Head of caudate nucleus (tissue), 42 donors: Measurements from ENCODE around the gene TFPI2.
"Not testable (repeated sequence)": the region's sequence is repeated elsewhere in the genome, so short reads cannot be mapped to it uniquely, and the experiment has no call there.

ENCODE experiments used
- DNase-seq, 42 donors: peaks; one replicate each; pipeline versions ENCODE4 v3.0.0 to v3.0.0-alpha.2; 2020 to 2021; ENCODE audit warnings: mixed read lengths in 7 of 42
- intact Hi-C: fragments of 100-400 bp; cut with DNase I; formaldehyde crosslinking; loops from one replicate; pipeline ENCODE4 v1.15.0; 2022

Gene TFPI2

GRCh38 chr7:93911242-93911641, 20.7 kb upstream of the TFPI2 start:
- not testable (repeated sequence) for DNase-seq

GRCh38 chr7:93910076-93910994, 19.8 kb upstream of the TFPI2 start:
- intact Hi-C loops = no loop called here
- DNase-seq = no peak

More at GRCh38 chr7:93911242-93911641, 20.7 kb upstream of the TFPI2 start:
- intact Hi-C loops = not testable (repeated sequence)

GRCh38 chr7:93906267-93906666, 15.7 kb upstream of the TFPI2 start, which contains the start of gene GNGT1:
Gene GNGT1, plus strand, starts transcription at chr7:93906567. Its CDS starts 180 bp downstream, at chr7:93906747.
- DNase-seq = no peak
- intact Hi-C loops = no loop called here

GRCh38 chr7:93902777-93903423, 12.3 kb upstream of the TFPI2 start:
- DNase-seq = peak in 6 of 42 donors; percentile 12 to 58 (median 24)
- intact Hi-C loops = no loop called here

GRCh38 chr7:93897680-93898079, 7.1 kb upstream of the TFPI2 start:
- intact Hi-C loops = no loop called here
- DNase-seq = no peak

GRCh38 chr7:93895859-93896600, 5.5 kb upstream of the TFPI2 start:
- DNase-seq = no peak
- intact Hi-C loops = no loop called here

- DNase-seq = no peak
- intact Hi-C loops = no loop called here
Measured at GRCh38 chr7:93894966-93895640, 4.5 kb upstream of the TFPI2 start.

- no peak for DNase-seq
- intact Hi-C loops = no loop called here
Measured at GRCh38 chr7:93894426-93894825, 3.9 kb upstream of the TFPI2 start.

- peak in 6 of 42 donors; percentile 0 to 29 (median 16) for DNase-seq
- intact Hi-C loops = no loop called here
Measured at GRCh38 chr7:93890041-93890463, 501 bp downstream of the TFPI2 start.

GRCh38 chr7:93889261-93889660, 1.3 kb downstream of the TFPI2 start:
- intact Hi-C loops = no loop called here

GRCh38 chr7:93884541-93884940, 6.0 kb downstream of the TFPI2 start:
- DNase-seq = no peak
- intact Hi-C loops = no loop called here

More at GRCh38 chr7:93889261-93889660, 1.3 kb downstream of the TFPI2 start:
- no peak for DNase-seq

GRCh38 chr7:93883917-93884345, 6.6 kb downstream of the TFPI2 start:
- intact Hi-C loops = no loop called here
- no peak for DNase-seq

GRCh38 chr7:93883078-93883916, 7.3 kb downstream of the TFPI2 start:
- no peak for DNase-seq
- intact Hi-C loops = no loop called here

GRCh38 chr7:93882468-93882867, 8.1 kb downstream of the TFPI2 start:
- no peak for DNase-seq
- intact Hi-C loops = no loop called here

GRCh38 chr7:93879356-93879755, 11.2 kb downstream of the TFPI2 start:
- no peak for DNase-seq
- intact Hi-C loops = no loop called here

- DNase-seq = no peak
- intact Hi-C loops = no loop called here
Measured at GRCh38 chr7:93877742-93878141, 12.8 kb downstream of the TFPI2 start.

GRCh38 chr7:93873998-93874574, 16.5 kb downstream of the TFPI2 start:
- intact Hi-C loops = no loop called here
- DNase-seq = no peak

- DNase-seq = no peak
- intact Hi-C loops = no loop called here
Measured at GRCh38 chr7:93866886-93867285, 23.7 kb downstream of the TFPI2 start.
